ENCODE data around the gene KIF1B. TPM values are rescaled to one million over a fixed set of nuclear protein-coding genes. Genes with fewer than 3 reads are reported as not detected.

The KIF1B gene, protein sequence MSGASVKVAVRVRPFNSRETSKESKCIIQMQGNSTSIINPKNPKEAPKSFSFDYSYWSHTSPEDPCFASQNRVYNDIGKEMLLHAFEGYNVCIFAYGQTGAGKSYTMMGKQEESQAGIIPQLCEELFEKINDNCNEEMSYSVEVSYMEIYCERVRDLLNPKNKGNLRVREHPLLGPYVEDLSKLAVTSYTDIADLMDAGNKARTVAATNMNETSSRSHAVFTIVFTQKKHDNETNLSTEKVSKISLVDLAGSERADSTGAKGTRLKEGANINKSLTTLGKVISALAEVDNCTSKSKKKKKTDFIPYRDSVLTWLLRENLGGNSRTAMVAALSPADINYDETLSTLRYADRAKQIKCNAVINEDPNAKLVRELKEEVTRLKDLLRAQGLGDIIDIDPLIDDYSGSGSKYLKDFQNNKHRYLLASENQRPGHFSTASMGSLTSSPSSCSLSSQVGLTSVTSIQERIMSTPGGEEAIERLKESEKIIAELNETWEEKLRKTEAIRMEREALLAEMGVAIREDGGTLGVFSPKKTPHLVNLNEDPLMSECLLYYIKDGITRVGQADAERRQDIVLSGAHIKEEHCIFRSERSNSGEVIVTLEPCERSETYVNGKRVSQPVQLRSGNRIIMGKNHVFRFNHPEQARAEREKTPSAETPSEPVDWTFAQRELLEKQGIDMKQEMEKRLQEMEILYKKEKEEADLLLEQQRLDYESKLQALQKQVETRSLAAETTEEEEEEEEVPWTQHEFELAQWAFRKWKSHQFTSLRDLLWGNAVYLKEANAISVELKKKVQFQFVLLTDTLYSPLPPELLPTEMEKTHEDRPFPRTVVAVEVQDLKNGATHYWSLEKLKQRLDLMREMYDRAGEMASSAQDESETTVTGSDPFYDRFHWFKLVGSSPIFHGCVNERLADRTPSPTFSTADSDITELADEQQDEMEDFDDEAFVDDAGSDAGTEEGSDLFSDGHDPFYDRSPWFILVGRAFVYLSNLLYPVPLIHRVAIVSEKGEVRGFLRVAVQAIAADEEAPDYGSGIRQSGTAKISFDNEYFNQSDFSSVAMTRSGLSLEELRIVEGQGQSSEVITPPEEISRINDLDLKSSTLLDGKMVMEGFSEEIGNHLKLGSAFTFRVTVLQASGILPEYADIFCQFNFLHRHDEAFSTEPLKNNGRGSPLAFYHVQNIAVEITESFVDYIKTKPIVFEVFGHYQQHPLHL (N-terminal part only)
- total RNA-seq: 18.2 and 18.3 TPM in 2 replicates

DNA sequence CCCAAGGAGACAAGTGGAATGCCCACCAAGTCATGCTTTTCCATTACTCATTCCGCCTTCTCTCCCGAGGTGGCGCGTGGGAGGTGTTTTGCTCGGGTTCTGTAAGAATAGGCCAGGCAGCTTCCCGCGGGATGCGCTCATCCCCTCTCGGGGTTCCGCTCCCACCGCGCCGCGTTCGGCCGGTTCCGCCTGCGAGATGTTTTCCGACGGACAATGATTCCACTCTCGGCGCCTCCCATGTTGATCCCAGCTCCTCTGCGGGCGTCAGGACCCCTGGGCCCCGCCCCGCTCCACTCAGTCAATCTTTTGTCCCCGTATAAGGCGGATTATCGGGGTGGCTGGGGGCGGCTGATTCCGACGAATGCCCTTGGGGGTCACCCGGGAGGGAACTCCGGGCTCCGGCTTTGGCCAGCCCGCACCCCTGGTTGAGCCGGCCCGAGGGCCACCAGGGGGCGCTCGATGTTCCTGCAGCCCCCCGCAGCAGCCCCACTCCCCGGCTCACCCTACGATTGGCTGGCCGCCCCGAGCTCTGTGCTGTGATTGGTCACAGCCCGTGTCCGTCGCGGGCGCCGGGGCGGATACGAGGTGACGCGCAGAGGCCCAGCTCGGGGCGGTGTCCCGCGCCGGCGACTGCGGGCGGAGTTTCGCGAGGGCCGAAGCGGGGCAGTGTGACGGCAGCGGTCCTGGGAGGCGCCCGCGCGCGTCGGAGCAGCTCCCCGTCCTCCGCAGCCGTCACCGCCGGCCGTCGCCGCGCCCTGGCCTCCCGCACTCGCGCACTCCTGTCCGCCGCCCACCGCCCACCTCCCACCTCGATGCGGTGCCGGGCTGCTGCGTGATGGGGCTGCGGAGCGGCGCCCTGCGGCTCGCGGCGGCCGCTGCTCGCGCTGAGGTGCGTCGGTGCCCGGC lies at the start of gene KIF1B:
KIF1B (plus strand) TSS at position 666 of the 906 bp plus-strand sequence. CDS start 21,759 bp downstream, outside the sequence.
- intact Hi-C loops (cut with micrococcal nuclease): loop anchor here (1.0 to 5.0 kb wide), 6 partner anchors 39 to 218 kb away; partner anchors contain the start of gene UBE4B

- intact Hi-C loops (cut with micrococcal nuclease): no loop called here
These were observed 49.4 kb upstream of the KIF1B start for GRCh38 chr1:10160907-10161490.

DNA sequence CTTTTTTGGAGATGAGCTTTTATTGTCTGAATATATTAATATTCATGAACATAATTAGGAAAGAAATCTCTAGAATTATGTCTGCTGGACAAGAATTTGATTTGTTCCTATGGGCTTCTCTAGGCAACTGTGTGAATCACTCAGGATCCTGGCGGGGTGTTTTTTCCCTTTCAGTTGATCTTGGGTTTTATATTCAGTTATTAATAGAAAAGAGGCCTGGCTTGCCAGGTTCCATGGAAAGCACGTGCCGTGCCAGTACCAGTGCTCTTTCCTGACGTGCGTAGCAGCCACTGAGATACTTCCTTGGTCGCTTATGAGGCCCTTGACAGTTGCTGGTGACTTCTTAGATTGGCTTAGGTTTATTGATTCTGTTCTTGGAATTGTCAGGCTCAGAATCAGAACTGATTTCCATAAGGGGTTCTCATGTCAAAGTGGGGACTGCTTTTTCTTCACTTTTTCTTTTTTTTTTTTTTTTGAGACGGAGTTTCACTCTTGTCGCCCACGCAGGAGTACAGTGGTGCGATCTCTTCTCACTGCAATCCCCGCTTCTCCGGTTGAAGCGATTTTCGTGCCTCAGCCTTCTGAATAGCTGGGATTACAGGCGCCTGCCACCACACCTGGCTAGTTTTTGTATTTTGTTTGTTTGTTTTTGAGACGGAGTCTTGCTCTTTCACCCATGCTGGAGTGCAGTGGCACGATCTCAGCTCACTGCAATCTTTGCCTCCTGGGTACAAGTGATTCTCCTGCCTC lies 48.7 kb upstream of the KIF1B start:
- intact Hi-C loops (cut with micrococcal nuclease): no loop called here

GRCh38 chr1:10168912-10169514 lies 41.4 kb upstream of the KIF1B start:
- intact Hi-C loops (cut with micrococcal nuclease): no loop called here

DNA sequence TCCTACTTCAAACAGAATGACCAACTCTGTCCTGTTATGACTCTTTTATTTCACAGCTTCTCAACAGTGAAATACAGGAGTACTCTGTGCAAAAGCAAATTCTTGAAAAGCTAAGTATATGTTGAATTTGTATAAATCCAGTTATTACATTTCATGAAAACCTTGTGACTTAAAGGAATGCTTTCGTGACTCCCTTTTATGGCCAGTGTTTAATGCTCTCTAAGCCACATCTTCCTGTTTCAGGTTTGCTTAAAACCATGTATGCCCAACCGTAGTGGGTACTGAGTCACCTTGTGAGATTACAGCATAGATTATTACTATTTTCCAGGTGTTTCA lies 40.2 kb upstream of the KIF1B start:
- intact Hi-C loops (cut with micrococcal nuclease): loop anchor here (2.0 kb wide), 1 partner anchor 41 kb away; the partner anchor contains the start of gene KIF1B

GRCh38 chr1:10171105-10171767 lies 39.1 kb upstream of the KIF1B start:
- intact Hi-C loops (cut with micrococcal nuclease): loop anchor here (2.0 kb wide), 1 partner anchor 40 kb away; the partner anchor contains the start of gene KIF1B

- intact Hi-C loops (cut with micrococcal nuclease): loop anchor here (2.0 kb wide), 1 partner anchor 39 kb away; the partner anchor contains the start of gene KIF1B
These were observed 38.2 kb upstream of the KIF1B start for GRCh38 chr1:10171995-10172669.

DNA sequence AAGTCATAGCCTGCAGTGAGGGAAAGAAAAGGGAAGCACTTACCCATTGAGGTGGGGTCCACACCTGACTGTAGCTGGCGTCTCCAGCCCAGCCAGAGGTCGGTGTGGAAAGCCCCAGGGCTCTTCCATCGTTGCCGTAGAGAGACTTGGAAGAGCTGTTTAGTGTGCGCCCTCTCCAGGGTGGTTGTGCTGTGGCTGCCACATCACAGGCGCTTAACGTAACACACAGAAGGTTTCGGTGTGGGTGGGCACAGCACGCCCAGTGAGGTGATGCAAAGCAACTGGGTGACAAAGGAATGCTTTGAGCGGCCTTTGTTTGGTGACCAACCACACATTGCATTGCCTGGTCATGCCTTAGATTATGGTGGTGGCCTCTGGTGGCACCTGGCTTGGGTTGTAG lies 36.8 kb upstream of the KIF1B start:
- intact Hi-C loops (cut with micrococcal nuclease): no loop called here

GRCh38 chr1:10177876-10178275 lies 32.5 kb upstream of the KIF1B start:
- intact Hi-C loops (cut with micrococcal nuclease): no loop called here

GRCh38 chr1:10178597-10179405 lies 31.6 kb upstream of the KIF1B start:
- intact Hi-C loops (cut with micrococcal nuclease): no loop called here

DNA sequence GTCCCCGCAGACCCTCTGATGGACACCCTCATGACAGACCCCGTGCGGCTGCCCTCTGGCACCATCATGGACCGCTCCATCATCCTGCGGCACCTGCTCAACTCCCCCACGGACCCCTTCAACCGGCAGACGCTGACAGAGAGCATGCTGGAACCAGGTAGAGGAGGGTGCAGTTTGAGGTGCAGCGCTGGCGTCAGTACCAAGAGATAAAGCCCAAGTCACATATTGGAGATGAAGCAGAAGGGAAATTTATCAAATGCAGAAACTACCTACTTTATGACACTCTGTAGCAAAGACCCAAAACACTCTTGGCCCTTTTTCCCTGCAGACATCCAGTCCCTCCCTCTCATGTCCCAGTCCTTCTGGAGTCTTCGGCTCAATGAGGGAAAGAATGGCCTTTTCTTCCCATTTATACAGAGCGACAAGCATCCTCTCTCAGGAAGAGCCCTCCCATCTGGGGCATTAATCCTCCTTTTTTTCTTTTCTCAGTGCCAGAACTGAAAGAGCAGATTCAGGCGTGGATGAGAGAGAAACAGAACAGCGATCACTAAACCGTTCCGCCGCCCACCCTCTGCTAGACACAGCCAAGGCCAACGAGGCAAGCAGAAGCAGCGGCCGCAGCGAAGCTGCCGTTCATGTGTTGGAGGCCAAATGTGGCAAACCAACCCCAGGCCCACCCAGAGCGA lies 30.8 kb upstream of the KIF1B start:
- intact Hi-C loops (cut with micrococcal nuclease): no loop called here

DNA sequence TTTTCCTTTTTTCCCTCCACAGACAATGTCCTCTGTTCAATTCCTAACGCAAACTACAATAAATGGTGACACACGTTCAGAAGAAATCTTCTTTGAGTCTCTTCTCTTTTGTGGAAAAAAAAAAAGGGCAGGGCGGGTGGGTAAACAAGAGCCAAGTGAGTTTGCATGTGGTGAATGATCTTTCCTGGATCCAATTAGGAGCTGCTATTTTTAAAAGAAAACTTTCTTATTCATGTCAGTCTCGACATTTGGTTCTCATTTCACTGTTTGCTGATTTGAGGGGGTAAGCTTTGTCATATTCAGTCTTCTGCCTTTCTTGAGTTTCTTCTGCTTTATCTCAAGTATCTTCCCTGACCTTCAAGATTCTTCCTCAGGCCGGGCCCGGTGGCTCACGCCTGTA lies 29.2 kb upstream of the KIF1B start:
- intact Hi-C loops (cut with micrococcal nuclease): no loop called here

GRCh38 chr1:10185759-10186158 lies 24.6 kb upstream of the KIF1B start:
- intact Hi-C loops (cut with micrococcal nuclease): no loop called here

- intact Hi-C loops (cut with micrococcal nuclease): no loop called here
These were observed 23.9 kb upstream of the KIF1B start for GRCh38 chr1:10186331-10187025.

GRCh38 chr1:10187026-10187334 lies 23.4 kb upstream of the KIF1B start:
- intact Hi-C loops (cut with micrococcal nuclease): no loop called here

DNA sequence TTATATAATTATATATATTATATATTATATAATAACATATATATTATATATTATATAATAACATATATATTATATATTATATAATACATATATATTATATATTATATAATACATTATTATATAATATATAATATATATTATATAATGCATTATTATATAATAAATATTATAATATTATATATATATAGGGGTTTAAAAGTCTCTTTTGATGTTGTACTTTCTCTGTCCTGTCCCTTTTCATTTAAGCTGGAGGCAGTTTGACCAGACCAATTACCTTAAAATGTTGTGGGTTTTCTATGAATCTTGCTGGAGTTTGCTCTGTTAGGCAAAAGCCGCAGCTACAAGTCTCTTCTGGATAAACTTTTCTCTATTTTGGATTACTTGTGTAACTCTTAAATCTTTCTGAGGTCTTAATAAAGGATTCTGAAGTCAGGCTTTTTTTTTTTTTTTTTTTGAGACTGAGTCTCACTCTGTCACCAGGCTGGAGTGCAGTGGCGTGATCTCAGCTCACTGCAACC lies 22.2 kb upstream of the KIF1B start:
- intact Hi-C loops (cut with micrococcal nuclease): no loop called here

All from T-helper 1 cell treated with Interleukin-12 subunit alpha and Interleukin-12 subunit beta and Interleukin-4 antibody, amounts not matched to agents 30 ng/mL and 1 ng/mL, for 36 hours (primary cell).